ENCODE measurements around the gene NCKAP5.

Gene NCKAP5

DNA sequence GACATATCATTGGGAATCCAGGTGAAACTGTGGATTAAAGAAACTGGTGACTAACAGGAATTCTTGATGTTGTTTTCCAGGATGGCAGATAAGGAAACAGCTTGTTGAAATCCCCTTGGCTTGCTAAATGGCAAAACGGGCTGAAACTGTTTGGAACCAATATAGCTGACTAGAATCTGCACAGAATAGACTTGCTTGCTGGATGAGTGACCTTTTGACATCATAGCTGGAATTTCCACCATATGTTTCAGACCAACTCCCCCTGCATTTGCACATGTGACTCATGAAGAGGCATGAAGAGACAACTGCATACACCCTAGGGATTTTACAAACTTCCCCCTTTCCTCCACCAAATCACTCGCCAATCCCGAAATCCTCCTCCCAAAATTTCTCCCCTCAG, 810.6 kb downstream of the NCKAP5 start:
- no peak overlapping the region for H3K4me3 ChIP-seq (ENCODE audit: low read depth, low read length)
- DNase-seq (ENCODE audit: low read depth), result no peak
- TF ChIP-seq, protein P1, sequence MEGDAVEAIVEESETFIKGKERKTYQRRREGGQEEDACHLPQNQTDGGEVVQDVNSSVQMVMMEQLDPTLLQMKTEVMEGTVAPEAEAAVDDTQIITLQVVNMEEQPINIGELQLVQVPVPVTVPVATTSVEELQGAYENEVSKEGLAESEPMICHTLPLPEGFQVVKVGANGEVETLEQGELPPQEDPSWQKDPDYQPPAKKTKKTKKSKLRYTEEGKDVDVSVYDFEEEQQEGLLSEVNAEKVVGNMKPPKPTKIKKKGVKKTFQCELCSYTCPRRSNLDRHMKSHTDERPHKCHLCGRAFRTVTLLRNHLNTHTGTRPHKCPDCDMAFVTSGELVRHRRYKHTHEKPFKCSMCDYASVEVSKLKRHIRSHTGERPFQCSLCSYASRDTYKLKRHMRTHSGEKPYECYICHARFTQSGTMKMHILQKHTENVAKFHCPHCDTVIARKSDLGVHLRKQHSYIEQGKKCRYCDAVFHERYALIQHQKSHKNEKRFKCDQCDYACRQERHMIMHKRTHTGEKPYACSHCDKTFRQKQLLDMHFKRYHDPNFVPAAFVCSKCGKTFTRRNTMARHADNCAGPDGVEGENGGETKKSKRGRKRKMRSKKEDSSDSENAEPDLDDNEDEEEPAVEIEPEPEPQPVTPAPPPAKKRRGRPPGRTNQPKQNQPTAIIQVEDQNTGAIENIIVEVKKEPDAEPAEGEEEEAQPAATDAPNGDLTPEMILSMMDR (IDR thresholded peaks at IDR 0.05; ENCODE audit: low read depth, low read length), result no peak
- TF ChIP-seq MYC (IDR thresholded peaks at IDR 0.05; ENCODE audit: low read depth, low read length), result no peak
- TF ChIP-seq POLR2A (IDR thresholded peaks at IDR 0.05; ENCODE audit: extremely low read depth, insufficient read length), result no peak
- TF ChIP-seq, protein P2, sequence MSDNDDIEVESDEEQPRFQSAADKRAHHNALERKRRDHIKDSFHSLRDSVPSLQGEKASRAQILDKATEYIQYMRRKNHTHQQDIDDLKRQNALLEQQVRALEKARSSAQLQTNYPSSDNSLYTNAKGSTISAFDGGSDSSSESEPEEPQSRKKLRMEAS (IDR thresholded peaks at IDR 0.05; ENCODE audit: low read depth, low read length), result no peak

DNA sequence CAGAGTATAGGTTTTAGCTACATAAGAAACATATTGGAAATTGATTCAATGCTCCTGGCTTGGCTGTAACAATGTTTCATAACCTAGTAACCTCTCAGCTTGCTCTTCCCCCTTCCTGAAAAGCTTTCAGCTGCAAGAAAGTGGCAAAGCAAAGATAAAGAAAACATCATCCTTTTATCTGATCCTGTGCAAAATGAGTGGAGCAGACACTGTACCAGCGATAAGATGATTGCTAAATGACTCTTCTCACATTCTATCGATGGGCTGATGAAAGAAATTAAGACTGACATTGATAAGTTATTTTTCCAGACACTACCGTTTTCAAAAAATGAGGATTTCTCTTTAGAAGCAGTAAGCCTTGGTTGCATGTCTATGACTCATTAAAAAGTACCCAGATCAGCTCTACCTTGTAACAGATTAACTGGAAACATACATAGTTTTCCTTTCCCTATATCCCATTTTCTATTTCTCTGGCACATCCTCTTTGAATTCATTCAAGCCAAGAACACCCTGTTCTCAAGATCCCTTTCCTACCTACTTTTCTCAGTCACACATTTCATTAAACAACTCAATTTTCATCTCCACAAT, 811.2 kb downstream of the NCKAP5 start:
- DNase-seq (ENCODE audit: low read depth), result no peak
- no peak overlapping the region for H3K4me3 ChIP-seq (ENCODE audit: low read depth, low read length)
- TF ChIP-seq POLR2A (IDR thresholded peaks at IDR 0.05; ENCODE audit: extremely low read depth, insufficient read length) (no peak), MYC (IDR thresholded peaks at IDR 0.05; ENCODE audit: low read depth, low read length) (no peak)
- TF ChIP-seq, protein P1 (IDR thresholded peaks at IDR 0.05; ENCODE audit: low read depth, low read length), result no peak

DNA sequence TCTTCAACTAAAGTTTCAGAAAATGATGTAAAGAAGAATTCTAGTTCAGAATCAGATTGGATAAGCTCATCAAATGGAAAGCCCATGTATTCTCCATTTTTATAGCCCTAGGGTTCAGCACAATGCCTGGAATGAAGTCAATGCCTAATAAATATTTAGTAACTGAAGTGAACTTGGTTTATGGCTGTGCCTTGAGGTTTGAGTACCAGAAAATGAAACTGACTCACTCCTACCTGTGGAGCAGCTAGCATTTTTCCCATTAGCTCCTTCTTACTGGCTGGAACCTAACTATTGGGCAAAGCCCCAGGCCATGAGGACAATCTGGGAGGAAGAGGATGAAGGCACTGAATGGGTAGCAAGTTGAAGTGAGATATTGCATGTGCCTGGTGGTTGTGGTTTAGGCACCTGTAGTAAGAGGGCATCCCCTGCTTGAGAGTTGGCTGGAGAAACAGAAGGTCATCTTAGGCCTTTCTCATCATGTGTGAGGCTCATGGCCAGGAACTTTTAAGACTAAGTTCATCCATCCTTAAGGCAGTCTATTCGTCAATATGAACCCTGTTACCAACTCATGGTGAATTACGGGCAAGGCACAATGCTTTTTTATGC, 813.3 kb downstream of the NCKAP5 start:
- TF ChIP-seq, protein P1 (IDR thresholded peaks at IDR 0.05; ENCODE audit: low read depth, low read length), result no peak
- TF ChIP-seq, protein P2 (IDR thresholded peaks at IDR 0.05; ENCODE audit: low read depth, low read length), result no peak
- TF ChIP-seq POLR2A (IDR thresholded peaks at IDR 0.05; ENCODE audit: extremely low read depth, insufficient read length), result no peak
- no peak for TF ChIP-seq MYC (IDR thresholded peaks at IDR 0.05; ENCODE audit: low read depth, low read length)
- DNase-seq (ENCODE audit: low read depth), result no peak
- no peak overlapping the region for H3K4me3 ChIP-seq (ENCODE audit: low read depth, low read length)

DNA sequence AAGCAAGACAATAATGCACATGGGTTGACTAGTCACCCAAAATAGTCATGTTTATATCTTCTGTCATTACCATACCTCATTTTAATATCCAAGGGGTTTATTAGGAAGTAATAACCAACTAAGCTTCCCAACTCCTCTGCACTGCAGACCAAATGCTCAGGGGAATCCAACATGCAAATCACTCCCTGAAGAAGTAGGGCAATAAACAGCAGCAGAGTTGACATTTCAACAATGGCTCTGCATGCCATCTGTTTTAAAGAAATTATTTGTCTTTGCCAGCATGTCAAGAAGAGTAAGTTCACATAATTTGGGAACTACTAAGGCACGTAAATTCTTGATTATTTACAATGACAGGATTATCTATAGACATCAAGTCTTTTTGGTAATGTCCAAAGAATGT, 813.9 kb downstream of the NCKAP5 start:
- TF ChIP-seq, protein P1 (IDR thresholded peaks at IDR 0.05; ENCODE audit: low read depth, low read length), result no peak
- TF ChIP-seq, protein P2 (IDR thresholded peaks at IDR 0.05; ENCODE audit: low read depth, low read length), result no peak
- H3K4me3 ChIP-seq (ENCODE audit: low read depth, low read length), result no peak overlapping the region
- no peak for DNase-seq (ENCODE audit: low read depth)

DNA sequence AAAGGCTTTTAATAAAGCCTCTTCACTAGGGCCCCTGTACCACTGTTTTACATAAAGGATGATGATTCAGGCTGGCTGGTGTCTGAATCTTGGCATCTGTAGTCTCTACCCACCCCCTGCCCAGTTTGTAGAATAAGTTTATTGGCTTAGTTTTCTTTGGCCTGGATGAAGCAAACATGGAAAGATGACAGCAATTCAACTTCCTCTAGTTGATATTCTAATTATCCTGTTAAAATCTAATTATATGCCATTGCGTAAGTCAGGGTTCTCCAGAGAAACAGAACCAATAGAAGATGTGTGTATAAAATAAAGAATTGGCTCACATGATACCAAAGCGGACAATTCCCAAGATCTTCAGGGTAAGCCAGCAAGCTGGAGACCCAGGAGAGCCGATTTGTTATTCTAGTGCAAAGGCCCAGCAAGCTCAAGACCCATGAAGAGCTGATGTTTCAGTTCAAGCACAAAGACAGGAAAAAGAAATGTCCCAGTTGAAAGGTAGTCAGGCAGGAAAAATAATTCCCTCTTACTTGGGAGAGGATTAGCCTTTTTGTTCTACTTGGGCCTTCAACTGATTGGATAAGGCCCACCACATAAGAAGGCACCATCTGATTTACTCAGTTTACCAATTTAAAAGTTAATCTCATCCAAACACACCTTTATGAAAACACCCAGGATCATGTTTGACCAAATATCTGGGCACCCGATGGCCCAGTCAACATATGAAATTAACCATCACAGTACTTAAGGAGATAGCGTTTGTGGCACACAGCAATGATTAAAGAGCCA, 815.6 kb downstream of the NCKAP5 start:
- H3K4me3 ChIP-seq (ENCODE audit: low read depth, low read length), result no peak overlapping the region
- no peak for DNase-seq (ENCODE audit: low read depth)
- TF ChIP-seq POLR2A (IDR thresholded peaks at IDR 0.05; ENCODE audit: extremely low read depth, insufficient read length) (no peak), MYC (IDR thresholded peaks at IDR 0.05; ENCODE audit: low read depth, low read length) (no peak)
- TF ChIP-seq, protein P1 (IDR thresholded peaks at IDR 0.05; ENCODE audit: low read depth, low read length), result no peak
- TF ChIP-seq, protein P2 (IDR thresholded peaks at IDR 0.05; ENCODE audit: low read depth, low read length), result no peak

All from NB4 (cell line).